Tibial nerve (tissue), 4 donors: ENCODE results near the gene EYA2.

Source experiments
- CTCF ChIP-seq, 5 experiments: fragments of 200-600 bp in 3 of 5; fragments of 450-650 bp in 2 of 5; sonication (generic) in 3 of 5; IDR thresholded peaks; one replicate each; pipeline ENCODE4 v1.5.1; 2016 to 2019; ENCODE audit warnings: antibody characterized with exemption in 5 of 5, mild to moderate bottlenecking in 3 of 5, moderate library complexity in 2 of 5
- EP300 ChIP-seq, 2 donors: sonication (generic); formaldehyde crosslinking; IDR thresholded peaks; one replicate each; pipeline ENCODE4 v1.6.1; 2017; ENCODE audit warnings: antibody characterized with exemption in 2 of 2, mild to moderate bottlenecking in 1 of 2
- POLR2A ChIP-seq, 2 donors: fragments of 450-650 bp; IDR thresholded peaks; one replicate each; pipeline ENCODE4 v1.6.1; 2017; ENCODE audit warnings: antibody characterized with exemption in 2 of 2, mild to moderate bottlenecking in 2 of 2, moderate library complexity in 2 of 2

- TF ChIP-seq EP300 (IDR thresholded peaks at IDR 0.05) (no peak), CTCF (IDR thresholded peaks at IDR 0.05) (no peak), POLR2A (IDR thresholded peaks at IDR 0.05) (no peak)
Observed at GRCh38 chr20:47160240-47160639, 265.6 kb downstream of the EYA2 start.
